GM12891 (cell line): ENCODE measurements around the gene SLC6A4.

Experiments used
- PAX5 ChIP-seq: IDR thresholded peaks from 2 replicates; pipeline ENCODE4 v1.6.1; 2011; ENCODE audit warnings: low read length, moderate library complexity, mild to moderate bottlenecking; ENCODE audit not compliant: insufficient read depth, severe bottlenecking
- POLR2A ChIP-seq: IDR thresholded peaks from 2 replicates; pipeline ENCODE4 v1.6.1; 2011; ENCODE audit warnings: low read depth, low read length, control low read depth
- POLR2AphosphoS5 ChIP-seq: IDR thresholded peaks from 2 replicates; pipeline ENCODE4 v1.6.1; 2011; ENCODE audit warnings: low read depth, low read length, control low read depth
- TAF1 ChIP-seq: IDR thresholded peaks from 2 replicates; pipeline ENCODE4 v1.6.1; 2011; ENCODE audit warnings: low read depth, low read length, control low read depth

- no peak for TF ChIP-seq POLR2AphosphoS5
- no peak for TF ChIP-seq POLR2A
- TF ChIP-seq PAX5 = no peak
- no peak for TF ChIP-seq TAF1
These were observed 69.5 kb downstream of the SLC6A4 start for GRCh38 chr17:30165960-30166359.
